HG02973 (cell line): Measurements from ENCODE around the gene LCP1.

Source experiments
- ATAC-seq: cut with Tn5 transposase; IDR thresholded peaks from one replicate; pipeline ENCODE4 v1.9.1; 2021; ENCODE audit warnings: moderate library complexity; ENCODE audit not compliant: unreplicated experiment

Gene LCP1

DNA sequence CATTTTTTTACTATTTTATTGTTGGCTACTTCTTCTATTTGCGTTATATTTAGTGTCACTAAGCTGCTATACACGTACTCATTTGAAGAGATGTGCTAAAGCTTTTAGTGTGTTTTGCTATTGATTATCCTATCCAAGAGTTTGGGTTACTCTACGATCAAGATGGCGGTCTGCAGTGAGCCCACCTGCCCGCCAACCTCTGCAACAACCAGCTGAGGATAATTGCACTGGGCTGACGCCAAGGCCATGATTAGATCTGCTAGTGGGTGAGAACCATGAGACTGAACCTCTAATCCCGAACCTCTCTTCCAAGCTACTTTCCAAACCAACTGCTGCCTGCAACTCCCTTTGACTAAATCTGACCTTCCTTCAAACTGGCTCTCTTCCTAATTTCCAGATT, 78.9 kb downstream of the LCP1 start:
- no peak for ATAC-seq

GRCh38 chr13:46102255-46102605, 79.7 kb downstream of the LCP1 start:
- no peak for ATAC-seq

GRCh38 chr13:46101484-46102254, 80.3 kb downstream of the LCP1 start:
- no peak for ATAC-seq

- no peak for ATAC-seq
Measured at GRCh38 chr13:46101002-46101401, 81.0 kb downstream of the LCP1 start.

DNA sequence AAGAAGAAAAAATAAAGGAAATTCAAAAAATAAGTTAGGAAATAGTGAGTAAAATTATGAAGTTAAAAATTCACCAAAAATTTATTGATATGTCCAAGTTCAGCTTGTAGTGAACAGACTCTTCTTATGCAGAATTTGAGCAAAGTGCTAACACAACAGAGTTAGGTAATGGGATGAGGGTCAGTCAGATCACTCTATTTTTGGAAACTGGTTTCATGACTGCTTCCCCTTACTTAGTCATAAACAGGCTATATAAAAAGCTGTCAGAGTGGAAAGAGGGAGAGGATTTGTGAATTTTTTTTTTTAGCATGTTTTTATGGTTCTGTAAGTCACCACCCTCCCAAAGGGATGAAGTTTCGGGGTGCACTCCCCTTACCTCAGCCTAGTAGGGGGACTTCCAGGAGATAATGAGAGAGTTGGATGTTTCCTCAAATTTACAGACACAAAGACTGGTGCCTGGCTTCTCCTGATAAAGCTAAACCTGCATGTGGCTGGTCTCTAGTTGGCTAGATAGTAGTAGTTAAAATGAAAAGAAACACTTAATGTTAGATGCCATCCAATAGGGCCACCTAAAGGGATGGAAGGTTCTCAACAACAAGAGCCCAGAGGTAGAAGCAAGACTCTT, 81.7 kb downstream of the LCP1 start:
- ATAC-seq, result no peak

- no peak for ATAC-seq
Measured at GRCh38 chr13:46097663-46098062, 84.3 kb downstream of the LCP1 start.

- ATAC-seq, result no peak
Measured at GRCh38 chr13:46097015-46097414, 85.0 kb downstream of the LCP1 start.

DNA sequence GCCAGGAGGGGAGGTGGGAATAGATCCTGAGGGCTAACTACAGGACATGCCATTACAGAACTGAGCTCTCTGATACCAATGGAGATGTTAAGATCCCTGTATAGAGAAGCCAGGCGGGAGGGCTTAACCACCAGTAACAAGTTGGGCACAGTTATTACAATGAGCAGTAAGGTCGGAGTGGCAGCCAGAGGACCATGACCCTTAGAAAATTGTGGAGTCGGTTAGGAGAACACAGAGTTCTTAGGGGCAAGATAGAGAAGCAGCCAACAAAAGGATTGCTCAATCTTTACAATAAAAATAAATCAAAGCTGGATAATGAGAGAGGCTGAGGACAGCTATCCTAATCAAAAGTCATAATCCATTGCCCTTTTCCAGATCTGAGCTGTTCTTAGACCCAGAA, 87.5 kb downstream of the LCP1 start:
- no peak for ATAC-seq

DNA sequence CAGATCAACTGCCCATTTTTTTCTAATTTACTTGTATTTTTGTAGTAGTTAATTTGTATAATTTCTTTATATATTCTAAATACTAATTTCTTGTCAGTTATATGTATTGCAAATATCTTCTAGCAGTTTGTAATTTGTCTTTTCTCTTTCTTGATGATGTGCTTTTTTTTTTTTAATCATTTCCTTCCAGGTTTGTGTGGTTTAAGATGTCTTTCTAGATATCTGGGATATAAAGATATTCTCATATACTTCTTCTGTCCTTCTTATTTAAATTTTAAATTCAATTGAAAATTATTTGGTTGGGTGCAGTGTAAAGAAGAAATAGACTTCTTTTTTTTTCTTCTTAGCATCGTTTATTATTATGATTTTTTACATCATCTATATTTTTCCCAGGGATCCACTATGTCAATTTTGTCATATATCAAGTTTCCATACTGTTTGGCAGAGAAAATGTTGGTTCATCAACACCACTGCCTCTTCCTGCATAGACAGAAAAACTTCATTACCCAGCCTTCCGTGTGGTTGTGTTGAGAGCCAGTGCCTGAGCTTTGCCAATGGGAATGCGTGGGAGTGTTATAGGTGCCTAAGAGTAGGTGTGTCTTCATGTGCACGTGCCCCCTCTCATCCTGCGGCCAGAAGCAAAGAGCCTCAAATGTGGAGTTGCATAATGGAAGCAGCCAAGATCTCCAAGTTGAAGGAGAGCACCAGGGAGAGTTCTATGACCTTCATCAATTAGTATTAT, 93.0 kb downstream of the LCP1 start:
- ATAC-seq, result no peak

DNA sequence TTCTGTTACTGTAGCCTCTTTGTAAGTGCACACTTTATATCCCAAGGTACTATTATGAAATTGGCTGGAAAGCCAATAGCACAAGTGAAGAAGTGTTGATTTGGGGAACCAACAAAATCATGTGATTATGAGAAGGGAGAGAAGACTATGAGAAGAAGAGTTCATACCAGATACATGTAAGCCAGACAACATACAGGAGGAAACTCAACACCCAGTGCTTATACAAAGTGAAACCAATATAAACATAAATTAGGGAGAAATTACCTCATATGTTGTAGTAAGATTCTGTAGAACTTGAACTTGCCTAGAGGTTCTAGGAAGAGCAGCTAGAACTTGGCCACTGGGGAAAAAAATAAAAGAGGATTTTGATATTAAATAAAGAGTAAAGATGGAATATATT, 94.5 kb downstream of the LCP1 start:
- ATAC-seq, result no peak

DNA sequence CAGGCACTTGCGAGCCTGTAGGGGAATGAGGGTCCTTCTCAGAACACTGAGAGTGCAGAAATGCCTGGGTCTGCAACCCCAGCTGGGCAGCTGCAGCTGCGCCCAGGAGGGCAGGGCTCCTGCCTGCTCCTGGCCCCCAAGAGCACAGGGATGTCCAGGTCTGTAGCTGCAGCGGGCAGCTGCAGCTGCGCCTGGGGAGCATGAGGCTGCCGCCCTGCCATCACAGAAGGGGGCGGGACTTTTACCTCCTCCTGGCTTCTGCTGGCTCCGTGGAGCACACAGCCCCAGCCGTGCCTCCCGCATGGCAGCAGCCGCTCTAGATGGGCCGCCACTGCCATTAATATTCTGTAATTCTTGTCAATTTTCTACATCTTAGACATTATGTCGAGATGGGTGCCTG, 95.0 kb downstream of the LCP1 start:
- ATAC-seq, result no peak

GRCh38 chr13:46086421-46086922, 95.5 kb downstream of the LCP1 start:
- no peak for ATAC-seq

DNA sequence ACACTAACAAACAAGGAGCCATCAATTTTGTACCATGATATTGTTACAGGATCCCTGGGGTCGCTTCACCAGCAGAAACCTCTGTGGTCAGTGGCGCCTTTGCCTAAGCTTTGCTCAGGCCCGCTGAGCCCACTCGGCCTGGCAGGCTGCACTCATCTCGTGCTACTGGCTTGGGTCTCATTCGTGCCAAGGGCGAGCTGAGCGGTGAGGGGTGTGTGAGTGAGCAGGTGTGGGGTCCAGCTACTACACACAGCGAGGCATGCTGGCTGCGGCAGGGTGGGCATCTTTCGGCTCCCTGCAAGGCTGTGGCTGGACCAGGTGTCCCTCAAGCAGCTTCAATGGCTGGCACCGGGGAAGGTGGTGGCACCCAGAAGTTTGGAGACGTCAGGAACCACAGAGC, 96.2 kb downstream of the LCP1 start:
- ATAC-seq, result no peak

DNA sequence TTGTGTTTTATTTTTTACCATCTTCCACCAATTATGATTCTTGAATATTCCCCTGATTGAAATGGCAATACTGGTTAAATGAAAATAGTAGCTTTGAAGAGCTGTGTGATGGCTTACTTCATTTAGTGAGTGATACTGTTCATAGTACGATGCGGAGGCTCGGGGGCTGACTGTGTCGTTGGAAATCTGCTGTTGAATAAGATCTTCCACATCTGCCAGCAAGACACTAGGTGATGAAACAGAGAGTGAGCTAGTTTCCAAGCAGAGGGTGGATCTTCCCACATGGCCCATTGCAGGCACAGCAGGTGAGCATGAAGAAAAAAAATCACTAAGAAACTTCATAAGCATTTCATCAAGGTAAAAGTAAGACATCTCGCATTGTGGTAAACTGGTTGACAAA, 99.7 kb downstream of the LCP1 start:
- ATAC-seq, result no peak

DNA sequence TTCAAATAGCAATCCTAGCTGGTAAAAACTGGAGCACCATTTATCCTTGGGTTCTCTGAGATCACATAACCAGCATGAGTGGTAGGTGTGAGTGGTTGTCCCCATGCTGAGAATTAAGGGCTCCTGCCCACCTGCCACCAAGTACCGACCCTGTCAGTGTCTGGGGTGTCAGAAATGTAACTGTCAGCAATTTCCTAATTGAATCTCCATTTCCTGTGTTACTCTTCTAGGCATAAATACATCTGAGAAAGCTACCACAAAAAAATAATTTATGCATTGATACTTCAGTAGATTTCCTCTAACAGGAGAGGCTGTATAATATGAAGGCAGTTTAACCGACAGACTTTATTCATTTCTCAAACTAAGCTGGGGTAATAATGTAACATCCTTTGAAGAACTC, 102.2 kb downstream of the LCP1 start:
- no peak for ATAC-seq

DNA sequence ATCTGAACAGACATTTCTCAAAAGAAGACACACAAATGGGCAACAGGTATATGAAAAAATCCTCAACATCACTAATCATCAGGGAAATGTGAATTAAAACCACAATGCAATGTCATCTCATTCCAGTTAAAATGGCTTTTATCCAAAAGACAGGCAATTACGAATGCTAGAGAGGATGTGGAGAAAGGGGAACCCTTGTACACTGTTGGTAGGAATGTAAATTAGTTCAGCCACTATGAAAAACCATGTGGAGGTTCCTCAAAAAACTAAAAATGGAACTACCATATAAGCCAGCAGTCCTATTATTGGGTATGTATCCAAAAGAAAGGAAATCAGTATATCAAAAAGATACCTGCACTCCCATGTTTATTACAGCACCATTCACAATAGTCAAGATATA, 104.7 kb downstream of the LCP1 start:
- ATAC-seq, result no peak

GRCh38 chr13:46076827-46077226, 105.2 kb downstream of the LCP1 start:
- no peak for ATAC-seq
